Neural progenitor cell (in vitro differentiated cells): ENCODE measurements around the gene ECPAS. TPM values are rescaled to one million over a fixed set of nuclear protein-coding genes. Genes with fewer than 3 reads are reported as not detected.

Experiments
- DNase-seq: peaks from one replicate; pipeline ENCODE4 v3.0.0-alpha.2; 2016; ENCODE audit warnings: low spot score
- H2AFZ ChIP-seq: fragments of 200-600 bp; sonication (generic); replicated peaks from 2 replicates; pipeline ENCODE4 v1.6.1; 2016; ENCODE audit warnings: antibody characterized with exemption
- H3F3A ChIP-seq: fragments of 200-600 bp; sonication (generic); 2 replicates; pipeline ENCODE4 v1.6.1; 2016; ENCODE audit warnings: antibody characterized with exemption, low read depth
- H3K27ac ChIP-seq: fragments of 200-600 bp; sonication (generic); 2 replicates; pipeline ENCODE4 v1.5.1; 2016; ENCODE audit warnings: mild to moderate bottlenecking
- H3K27me3 ChIP-seq: fragments of 200-600 bp; sonication (generic); 2 replicates; pipeline ENCODE4 v1.6.1; 2016; ENCODE audit warnings: mild to moderate bottlenecking, moderate library complexity
- H3K36me3 ChIP-seq: fragments of 200-600 bp; sonication (generic); 2 replicates; pipeline ENCODE4 v1.5.1; 2016
- H3K4me1 ChIP-seq: fragments of 200-600 bp; sonication (generic); 2 replicates; pipeline ENCODE4 v1.6.1; 2016; ENCODE audit warnings: mixed run types
- H3K4me2 ChIP-seq: fragments of 200-600 bp; sonication (generic); 2 replicates; pipeline ENCODE4 v1.6.1; 2016
- H3K4me3 ChIP-seq: fragments of 200-600 bp; sonication (generic); 2 replicates; pipeline ENCODE4 v1.5.1; 2016
- H3K79me2 ChIP-seq: fragments of 200-600 bp; sonication (generic); 2 replicates; pipeline ENCODE4 v1.6.1; 2016; ENCODE audit warnings: low read depth
- H3K9ac ChIP-seq: fragments of 200-600 bp; sonication (generic); 2 replicates; pipeline ENCODE4 v1.6.1; 2016
- H3K9me3 ChIP-seq: fragments of 200-600 bp; sonication (generic); 2 replicates; pipeline ENCODE4 v1.5.1; 2016; ENCODE audit warnings: low read depth
- H4K20me1 ChIP-seq: fragments of 200-600 bp; sonication (generic); 2 replicates; pipeline ENCODE4 v1.6.1; 2016; ENCODE audit warnings: low read depth
- H3K27ac Mint-ChIP-seq: 3 replicates; pipeline ENCODE4 v1.8.0; 2021; ENCODE audit warnings: mixed read lengths
- H3K27me3 Mint-ChIP-seq: 2 replicates; pipeline ENCODE4 v1.8.0; 2022; ENCODE audit warnings: low read depth, mild to moderate bottlenecking, inconsistent platforms, moderate library complexity, mixed read lengths; ENCODE audit not compliant: insufficient read depth
- H3K36me3 Mint-ChIP-seq: 3 replicates; pipeline ENCODE4 v1.8.0; 2021; ENCODE audit warnings: mixed read lengths
- H3K4me1 Mint-ChIP-seq: 3 replicates; pipeline ENCODE4 v1.8.0; 2021; ENCODE audit warnings: mixed read lengths
- H3K4me3 Mint-ChIP-seq: 3 replicates; pipeline ENCODE4 v1.8.0; 2021; ENCODE audit warnings: mild to moderate bottlenecking, moderate library complexity, mixed read lengths
- H3K9me3 Mint-ChIP-seq: 3 replicates; pipeline ENCODE4 v1.8.0; 2020; ENCODE audit warnings: mixed read lengths
- CTCF ChIP-seq: fragments of 200-600 bp; sonication (generic); IDR thresholded peaks from 2 replicates; pipeline ENCODE4 v1.5.1; 2017; ENCODE audit warnings: antibody characterized with exemption, mild to moderate bottlenecking
- EZH2 ChIP-seq: fragments of 200-600 bp; sonication (generic); IDR thresholded peaks from 2 replicates; pipeline ENCODE4 v1.6.1; 2017; ENCODE audit warnings: antibody characterized with exemption, mild to moderate bottlenecking, moderate library complexity
- EZH2phosphoT487 ChIP-seq: fragments of 200-600 bp; sonication (generic); IDR thresholded peaks from 2 replicates; pipeline ENCODE4 v1.6.1; 2017; ENCODE audit warnings: antibody characterized with exemption
- total RNA-seq: library from RNA; depleted of rRNA; stranded (reverse); fragments of >200 nt; gene quantifications from 2 replicates; pipeline ENCODE4 v1.2.3, GENCODE V29; 2015; ENCODE audit warnings: low replicate concordance

ECPAS gene
- total RNA-seq, 1 donor from 2014 or later: 59.2 TPM

GRCh38 chr9:111436571-111436970 is 47.6 kb downstream of the ECPAS start:
- Histone ChIP-seq H3K4me2 (no peak overlapping the region), H2AFZ (no peak overlapping the region), H3K36me3 (no peaks in the 10 kb centered on the region), H3K27ac (no peak overlapping the region), H3K4me3 (no peak overlapping the region), H4K20me1 (no peaks in the 10 kb centered on the region), H3F3A (no peaks in the 10 kb centered on the region), H3K9ac (no peak overlapping the region), H3K27me3 (no peaks in the 10 kb centered on the region), H3K4me1 (no peaks in the 10 kb centered on the region), H3K9me3 (no peaks in the 10 kb centered on the region), H3K79me2 (no peaks in the 10 kb centered on the region)
- Mint-ChIP-seq H3K36me3 (peaks cover 30% of the 10 kb centered on the region), H3K27me3 (no peaks in the 10 kb centered on the region), H3K4me1 (no peaks in the 10 kb centered on the region), H3K27ac (no peak overlapping the region), H3K4me3 (no peak overlapping the region), H3K9me3 (no peaks in the 10 kb centered on the region)
- TF ChIP-seq CTCF: no peak
- TF ChIP-seq EZH2: no peak
- no peak for TF ChIP-seq EZH2phosphoT487
- no peak for DNase-seq

GRCh38 chr9:111433082-111433481 is 51.1 kb downstream of the ECPAS start:
- Histone ChIP-seq H3K79me2 (no peaks in the 10 kb centered on the region), H3F3A (no peaks in the 10 kb centered on the region), H3K4me1 (no peaks in the 10 kb centered on the region), H3K27ac (no peak overlapping the region), H3K4me3 (no peak overlapping the region), H3K4me2 (no peak overlapping the region), H3K9me3 (no peaks in the 10 kb centered on the region), H4K20me1 (no peaks in the 10 kb centered on the region), H3K36me3 (no peaks in the 10 kb centered on the region), H3K9ac (no peak overlapping the region), H2AFZ (no peak overlapping the region), H3K27me3 (no peaks in the 10 kb centered on the region)
- no peaks in the 10 kb centered on the region for H3K4me1 Mint-ChIP-seq
- H3K27ac Mint-ChIP-seq: no peak overlapping the region
- TF ChIP-seq EZH2 (no peak), CTCF (no peak), EZH2phosphoT487 (no peak)
- H3K27me3 Mint-ChIP-seq: peaks cover 2% of the 10 kb centered on the region
- peaks cover 30% of the 10 kb centered on the region for H3K36me3 Mint-ChIP-seq
- H3K4me3 Mint-ChIP-seq: no peak overlapping the region
- no peak for DNase-seq
- no peaks in the 10 kb centered on the region for H3K9me3 Mint-ChIP-seq

GRCh38 chr9:111431684-111432083 is 52.5 kb downstream of the ECPAS start:
- Histone ChIP-seq H3K27me3 (no peaks in the 10 kb centered on the region), H3K4me3 (no peak overlapping the region), H3F3A (no peaks in the 10 kb centered on the region), H3K9ac (no peak overlapping the region), H3K4me1 (no peaks in the 10 kb centered on the region), H3K36me3 (no peaks in the 10 kb centered on the region), H2AFZ (no peak overlapping the region), H4K20me1 (no peaks in the 10 kb centered on the region), H3K9me3 (no peaks in the 10 kb centered on the region), H3K4me2 (no peak overlapping the region), H3K27ac (no peak overlapping the region), H3K79me2 (no peaks in the 10 kb centered on the region)
- Mint-ChIP-seq H3K9me3 (no peaks in the 10 kb centered on the region), H3K4me3 (no peak overlapping the region), H3K27ac (no peak overlapping the region), H3K4me1 (no peaks in the 10 kb centered on the region), H3K36me3 (peaks cover 30% of the 10 kb centered on the region), H3K27me3 (peaks cover 2% of the 10 kb centered on the region)
- TF ChIP-seq EZH2phosphoT487: no peak
- TF ChIP-seq EZH2: no peak
- TF ChIP-seq CTCF: no peak
- no peak for DNase-seq
